SIG-M5 treated with dmso at 0.1 percent for 504 hours (cell line): ENCODE data around the gene PPP4R4.
"Not testable (repeated sequence)": the region's sequence is repeated elsewhere in the genome, so short reads cannot be mapped to it uniquely, and the experiment has no call there.

Experiments
- DNase-seq: peaks from one replicate; lab custom pipeline; 2025; ENCODE audit not compliant: unreplicated experiment; lab: John Stamatoyannopoulos, UW

PPP4R4 gene

DNA sequence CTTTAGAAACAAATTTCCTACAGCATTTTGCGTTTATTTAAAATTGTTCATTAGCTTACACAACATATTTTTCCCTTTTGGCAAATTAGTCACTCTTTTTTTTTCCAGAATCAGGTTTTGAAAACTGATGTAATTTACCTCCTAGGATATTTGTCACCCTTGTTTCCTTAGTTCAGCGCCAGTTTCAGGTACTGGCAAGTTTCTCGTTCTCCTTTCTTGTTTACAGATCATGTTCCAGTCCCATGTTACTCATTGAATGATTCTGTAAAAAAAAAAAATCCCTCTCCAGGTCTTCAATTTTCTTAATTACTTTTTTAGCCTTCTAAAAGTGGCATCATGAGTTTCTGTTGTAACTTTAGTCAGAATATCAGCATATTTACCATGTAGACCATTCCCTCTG, 2.7 kb downstream of the PPP4R4 start:
- DNase-seq: no peak

GRCh38 chr14:94177806-94178205, 3.7 kb downstream of the PPP4R4 start:
- no peak for DNase-seq

GRCh38 chr14:94179244-94179643, 5.1 kb downstream of the PPP4R4 start:
- no peak for DNase-seq

DNA sequence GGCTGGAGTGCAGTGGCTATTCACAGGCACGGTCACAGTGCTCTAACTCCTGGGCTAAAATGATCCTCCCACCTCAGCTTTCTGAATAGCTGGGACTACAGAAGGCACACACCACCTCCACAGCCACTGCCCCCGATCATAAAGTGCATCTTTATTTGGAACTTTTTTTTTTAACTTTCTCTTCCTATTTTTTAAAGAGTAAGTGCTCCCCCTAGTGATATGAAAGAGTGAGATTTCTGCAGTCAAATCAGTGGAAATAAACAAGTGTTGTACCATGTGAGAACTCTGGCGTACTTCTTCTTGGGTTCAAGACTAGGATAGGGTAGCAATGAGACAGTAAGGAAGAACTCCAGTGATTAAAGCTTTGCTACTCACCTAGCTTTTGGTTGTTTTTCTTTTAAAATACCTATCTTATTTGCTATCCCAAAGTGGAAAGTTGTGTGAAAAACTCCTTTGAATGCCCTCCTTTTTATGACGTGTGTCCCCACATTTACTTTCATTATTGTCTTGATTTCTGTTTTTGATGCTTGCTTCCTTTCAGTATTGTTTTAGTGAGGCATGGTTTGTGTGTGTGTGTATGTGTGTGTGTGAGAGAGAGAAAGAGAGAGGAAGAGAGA, 6.6 kb downstream of the PPP4R4 start:
- DNase-seq: peak; percentile 74

- DNase-seq: no peak
Measured at GRCh38 chr14:94181835-94182234, 7.7 kb downstream of the PPP4R4 start.

DNA sequence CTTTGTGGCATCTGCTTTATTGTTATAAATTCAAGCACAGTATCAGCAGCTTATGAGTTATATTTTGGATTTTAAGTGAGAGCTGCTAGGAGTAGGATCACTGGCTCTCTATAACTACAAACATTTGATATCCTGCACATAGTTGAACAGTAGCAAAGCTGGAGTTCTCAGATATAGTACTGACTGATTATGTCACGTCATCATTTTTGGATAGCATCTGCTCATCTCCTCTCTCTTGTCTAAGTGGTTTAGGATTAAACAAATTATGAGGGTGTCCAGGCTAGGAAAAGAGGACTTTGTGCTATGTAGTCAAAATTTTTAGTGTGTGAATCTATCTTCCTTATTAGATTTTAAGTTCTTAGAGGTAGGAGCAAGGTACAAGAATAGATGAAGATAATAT, 18.4 kb downstream of the PPP4R4 start:
- no peak for DNase-seq

DNA sequence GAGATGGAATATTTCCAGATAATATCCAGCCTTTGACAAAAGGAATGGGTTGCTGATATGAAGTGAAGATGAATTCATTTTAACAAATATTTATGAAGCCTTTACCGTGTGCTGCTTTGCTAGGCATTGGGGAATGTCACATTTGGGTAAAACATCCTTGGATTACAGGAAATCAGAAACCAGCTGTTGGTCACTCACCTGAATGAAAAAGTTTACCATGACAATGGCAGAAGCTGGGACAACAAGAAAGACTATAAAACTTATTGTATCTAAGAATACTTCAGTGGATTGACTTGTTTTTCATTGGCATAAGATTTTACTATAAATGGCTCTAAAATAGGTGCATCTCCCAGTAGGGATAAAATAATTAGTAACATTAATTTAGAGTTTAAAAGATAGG, 19.7 kb downstream of the PPP4R4 start:
- DNase-seq: no peak

DNA sequence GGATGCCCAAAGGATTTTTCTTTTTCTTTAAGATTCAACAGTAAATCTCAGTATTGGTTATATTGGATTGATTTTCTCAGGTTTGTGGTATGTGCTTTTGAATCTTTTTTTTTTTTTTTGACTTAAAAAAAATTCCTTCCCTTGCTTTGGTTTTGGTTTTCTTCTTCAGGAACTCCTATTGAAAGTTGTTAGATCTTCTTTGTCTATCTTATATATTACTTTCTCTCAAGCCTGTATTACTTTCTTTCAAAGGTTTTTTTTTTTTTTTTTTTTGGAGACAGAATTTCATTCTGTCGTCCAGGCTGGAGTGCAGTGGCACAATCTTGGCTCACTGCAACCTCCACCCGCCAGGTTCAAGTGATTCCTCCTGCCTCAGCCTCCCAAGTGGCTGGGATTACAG, 21.9 kb downstream of the PPP4R4 start:
- DNase-seq: no peak

DNA sequence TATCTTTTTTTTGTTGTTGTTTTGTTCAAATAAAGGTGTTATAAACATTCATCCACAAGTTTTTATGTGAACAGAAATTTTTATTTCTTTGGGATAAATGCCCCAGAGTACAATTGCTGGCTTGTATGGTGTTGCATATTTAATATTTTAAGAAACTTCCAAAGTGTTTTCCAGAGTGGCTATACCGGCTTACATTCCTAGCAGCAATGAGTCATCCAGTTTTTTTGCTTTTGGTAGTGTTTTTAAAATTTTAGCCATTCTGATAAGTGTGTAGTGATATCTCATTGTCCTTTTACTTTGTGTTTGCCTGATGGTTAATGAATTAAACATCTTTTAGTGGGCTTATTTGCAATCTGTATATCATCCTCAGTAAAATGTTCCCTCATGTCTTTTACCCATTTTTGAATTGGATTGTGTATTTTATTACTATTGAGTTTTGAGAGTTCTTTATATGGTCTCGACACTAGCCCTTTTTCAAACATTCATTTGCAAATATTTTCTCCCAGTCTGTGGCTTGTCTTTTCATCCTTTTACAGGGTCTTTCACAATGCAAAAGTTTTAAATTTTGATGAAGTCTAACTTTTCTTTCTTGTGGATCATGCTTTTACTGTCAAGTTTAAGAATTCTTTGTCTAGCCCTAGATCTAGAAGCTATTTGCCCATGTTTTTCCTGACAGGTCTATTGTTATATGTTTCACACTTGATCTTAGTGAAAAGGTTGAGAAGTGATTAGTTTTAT, 29.5 kb downstream of the PPP4R4 start:
- DNase-seq: no peak

GRCh38 chr14:94213021-94213420, 38.9 kb downstream of the PPP4R4 start:
- DNase-seq: no peak

- no peak for DNase-seq
Measured at GRCh38 chr14:94213741-94214140, 39.6 kb downstream of the PPP4R4 start.

DNA sequence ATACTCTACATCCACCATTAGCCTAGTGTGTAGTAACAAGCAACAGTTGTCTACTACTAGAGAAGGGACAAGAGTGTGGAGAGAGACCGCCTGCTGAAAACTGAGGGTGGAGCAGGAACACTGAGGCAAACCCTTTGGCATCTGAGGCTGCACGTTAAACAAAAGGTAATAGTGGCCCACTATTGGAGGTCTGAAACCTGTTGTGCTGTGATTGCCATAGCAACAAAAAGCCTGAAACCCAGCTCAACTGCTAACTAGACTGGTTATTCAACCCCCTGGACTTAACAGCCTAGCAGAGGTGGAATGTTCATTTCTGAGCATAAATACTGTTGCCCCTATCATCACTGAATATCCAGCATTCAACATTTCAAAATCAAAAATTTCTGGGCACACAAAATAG, 43.0 kb downstream of the PPP4R4 start:
- DNase-seq: no peak

- not testable (repeated sequence) for DNase-seq
Measured at GRCh38 chr14:94218198-94218886, 44.2 kb downstream of the PPP4R4 start.

DNA sequence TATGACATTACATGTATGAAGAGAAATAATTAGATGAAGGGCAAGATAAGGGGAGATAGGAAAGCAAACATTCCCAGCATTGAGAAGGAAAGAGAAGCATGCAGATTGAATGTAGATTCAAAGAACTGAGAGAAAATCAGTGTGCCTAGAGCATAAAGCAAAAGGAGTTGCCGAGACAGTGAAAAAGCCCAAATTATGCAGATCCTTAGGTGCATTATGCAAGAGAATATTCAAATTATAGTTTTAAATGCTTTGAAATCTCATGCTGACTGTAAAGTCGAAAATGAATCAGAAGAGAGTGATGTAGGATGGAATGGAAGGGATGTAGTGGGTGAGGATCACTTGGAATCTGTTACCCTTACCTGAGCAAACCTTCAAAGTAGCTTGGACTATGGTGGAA, 49.9 kb downstream of the PPP4R4 start:
- DNase-seq: no peak

GRCh38 chr14:94225460-94226378, 51.6 kb downstream of the PPP4R4 start:
- DNase-seq: no peak

GRCh38 chr14:94227029-94227428, 52.9 kb downstream of the PPP4R4 start:
- no peak for DNase-seq

DNA sequence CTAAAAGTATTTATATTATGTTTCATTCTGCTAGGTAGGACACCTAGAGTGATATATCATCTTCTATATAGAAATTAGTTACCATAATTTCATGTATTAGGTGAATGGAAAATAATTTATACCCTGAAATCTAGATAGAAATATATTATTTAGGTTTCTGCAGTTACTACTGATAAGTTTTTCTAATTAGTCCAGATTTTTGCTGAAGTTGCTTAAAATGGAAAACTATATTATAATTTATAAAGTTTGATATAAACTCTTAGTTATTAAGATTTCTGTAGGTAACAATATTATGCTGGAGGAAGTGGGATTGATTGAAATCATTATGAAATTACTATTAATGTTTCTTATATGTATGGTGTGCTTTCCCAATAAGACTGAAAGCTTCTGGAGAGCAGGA, 62.9 kb downstream of the PPP4R4 start:
- DNase-seq: no peak

DNA sequence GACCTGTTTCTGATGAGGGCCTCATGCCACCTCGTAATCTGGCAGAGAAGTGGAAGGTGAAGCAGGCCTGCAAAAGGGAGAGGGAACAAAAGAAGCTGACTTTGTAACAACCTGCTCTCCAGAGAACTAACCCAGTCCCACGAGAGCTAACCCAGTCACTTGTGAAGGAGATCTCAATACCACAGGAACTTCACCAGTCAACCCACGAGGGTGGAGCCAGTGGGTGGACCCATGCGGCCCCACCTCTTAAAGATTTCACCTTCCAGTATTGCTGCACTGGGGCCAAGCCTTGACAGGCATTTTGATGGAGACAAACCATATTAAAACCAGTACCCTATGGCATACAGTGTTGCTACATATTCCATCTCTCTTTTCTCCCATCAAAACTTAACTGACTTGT, 63.9 kb downstream of the PPP4R4 start:
- no peak for DNase-seq

- DNase-seq: no peak
Measured at GRCh38 chr14:94239406-94239805, 65.3 kb downstream of the PPP4R4 start.

- DNase-seq: no peak
Measured at GRCh38 chr14:94244182-94244581, 70.1 kb downstream of the PPP4R4 start.

DNA sequence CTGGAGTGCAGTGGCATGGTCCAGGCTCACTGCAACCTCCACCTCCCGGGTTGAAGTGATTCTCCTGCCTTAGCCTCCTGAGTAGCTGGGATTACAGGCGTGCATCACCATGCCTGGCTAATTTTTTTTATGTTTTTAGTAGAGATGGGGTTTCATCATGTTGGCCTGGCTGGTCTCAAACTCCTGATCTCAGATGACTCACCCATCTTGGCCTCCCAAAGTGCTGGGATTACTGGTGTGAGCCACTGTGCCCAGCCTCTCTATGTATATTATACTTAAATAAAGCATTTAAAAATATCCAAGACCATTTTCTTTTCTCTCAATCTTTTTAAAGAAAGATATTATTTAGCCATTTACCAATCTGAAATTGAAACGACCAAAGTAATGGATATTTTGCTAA, 90.1 kb downstream of the PPP4R4 start:
- not testable (repeated sequence) for DNase-seq
